Ishikawa (cell line): ENCODE measurements around the gene NRCAM.

ENCODE experiments used
- CEBPB ChIP-seq: IDR thresholded peaks from 2 replicates; pipeline ENCODE4 v1.6.1; 2012
- CREB1 ChIP-seq: IDR thresholded peaks from 2 replicates; pipeline ENCODE4 v1.6.1; 2012; ENCODE audit warnings: low read depth
- EGR1 ChIP-seq: IDR thresholded peaks from 2 replicates; pipeline ENCODE4 v1.6.1; 2012
- EP300 ChIP-seq: IDR thresholded peaks from 2 replicates; pipeline ENCODE4 v1.6.1; 2012; ENCODE audit warnings: borderline replicate concordance
- FOXM1 ChIP-seq: IDR thresholded peaks from 2 replicates; pipeline ENCODE4 v1.6.1; 2012; ENCODE audit warnings: low read depth, borderline replicate concordance
- MAX ChIP-seq: IDR thresholded peaks from 2 replicates; pipeline ENCODE4 v1.6.1; 2012
- NFIC ChIP-seq: IDR thresholded peaks from 2 replicates; pipeline ENCODE4 v1.6.1; 2012
- RAD21 ChIP-seq: IDR thresholded peaks from 2 replicates; pipeline ENCODE4 v1.6.1; 2012; ENCODE audit warnings: low read depth
- REST ChIP-seq: IDR thresholded peaks from 2 replicates; pipeline ENCODE4 v1.6.1; 2012; ENCODE audit warnings: low read depth, mild to moderate bottlenecking
- TAF1 ChIP-seq: IDR thresholded peaks from 2 replicates; pipeline ENCODE4 v1.6.1; 2012; ENCODE audit warnings: low read depth, mild to moderate bottlenecking
- TCF12 ChIP-seq: IDR thresholded peaks from 2 replicates; pipeline ENCODE4 v1.6.1; 2012; ENCODE audit warnings: low read depth
- TEAD4 ChIP-seq: IDR thresholded peaks from 2 replicates; pipeline ENCODE4 v1.6.1; 2012
- USF1 ChIP-seq: IDR thresholded peaks from 2 replicates; pipeline ENCODE4 v1.6.1; 2012
- YY1 ChIP-seq: IDR thresholded peaks from 2 replicates; pipeline ENCODE4 v1.6.1; 2012; ENCODE audit warnings: low read depth
- ZBTB7A ChIP-seq: IDR thresholded peaks from 2 replicates; pipeline ENCODE4 v1.6.1; 2012; ENCODE audit warnings: low read depth

NRCAM gene

GRCh38 chr7:108331971-108332370, 124.3 kb downstream of the NRCAM start:
- no peak for TF ChIP-seq ZBTB7A
- no peak for TF ChIP-seq USF1
- TF ChIP-seq EP300: no peak
- TF ChIP-seq EGR1: no peak
- TF ChIP-seq CEBPB: no peak
- TF ChIP-seq TEAD4: no peak
- TF ChIP-seq MAX: no peak
- TF ChIP-seq TAF1: no peak
- TF ChIP-seq REST: no peak
- no peak for TF ChIP-seq TCF12
- no peak for TF ChIP-seq FOXM1
- no peak for TF ChIP-seq YY1
- no peak for TF ChIP-seq RAD21
- no peak for TF ChIP-seq CREB1
- no peak for TF ChIP-seq NFIC

GRCh38 chr7:108330227-108330626, 126.0 kb downstream of the NRCAM start:
- TF ChIP-seq REST: no peak
- no peak for TF ChIP-seq YY1
- TF ChIP-seq TAF1: no peak
- TF ChIP-seq TEAD4: no peak
- no peak for TF ChIP-seq EP300
- no peak for TF ChIP-seq USF1
- no peak for TF ChIP-seq CEBPB
- no peak for TF ChIP-seq NFIC
- TF ChIP-seq CREB1: no peak
- TF ChIP-seq FOXM1: no peak
- TF ChIP-seq ZBTB7A: no peak
- TF ChIP-seq TCF12: no peak
- TF ChIP-seq EGR1: no peak
- no peak for TF ChIP-seq MAX

- TF ChIP-seq USF1: peak; percentile 20; the same call in 1 of the 2 replicates
- TF ChIP-seq REST: no peak
- TF ChIP-seq YY1: no peak
Measured at GRCh38 chr7:108329514-108329913, 126.7 kb downstream of the NRCAM start.

- TF ChIP-seq EGR1 (no peak), USF1 (no peak), MAX (no peak), TEAD4 (no peak), CREB1 (no peak), EP300 (no peak), NFIC (no peak), REST (no peak), FOXM1 (no peak), TCF12 (no peak), ZBTB7A (no peak), YY1 (no peak), CEBPB (no peak)
Measured at GRCh38 chr7:108328174-108328651, 128.0 kb downstream of the NRCAM start.
